Measurements from ENCODE around the gene SHF.

Gene SHF

DNA sequence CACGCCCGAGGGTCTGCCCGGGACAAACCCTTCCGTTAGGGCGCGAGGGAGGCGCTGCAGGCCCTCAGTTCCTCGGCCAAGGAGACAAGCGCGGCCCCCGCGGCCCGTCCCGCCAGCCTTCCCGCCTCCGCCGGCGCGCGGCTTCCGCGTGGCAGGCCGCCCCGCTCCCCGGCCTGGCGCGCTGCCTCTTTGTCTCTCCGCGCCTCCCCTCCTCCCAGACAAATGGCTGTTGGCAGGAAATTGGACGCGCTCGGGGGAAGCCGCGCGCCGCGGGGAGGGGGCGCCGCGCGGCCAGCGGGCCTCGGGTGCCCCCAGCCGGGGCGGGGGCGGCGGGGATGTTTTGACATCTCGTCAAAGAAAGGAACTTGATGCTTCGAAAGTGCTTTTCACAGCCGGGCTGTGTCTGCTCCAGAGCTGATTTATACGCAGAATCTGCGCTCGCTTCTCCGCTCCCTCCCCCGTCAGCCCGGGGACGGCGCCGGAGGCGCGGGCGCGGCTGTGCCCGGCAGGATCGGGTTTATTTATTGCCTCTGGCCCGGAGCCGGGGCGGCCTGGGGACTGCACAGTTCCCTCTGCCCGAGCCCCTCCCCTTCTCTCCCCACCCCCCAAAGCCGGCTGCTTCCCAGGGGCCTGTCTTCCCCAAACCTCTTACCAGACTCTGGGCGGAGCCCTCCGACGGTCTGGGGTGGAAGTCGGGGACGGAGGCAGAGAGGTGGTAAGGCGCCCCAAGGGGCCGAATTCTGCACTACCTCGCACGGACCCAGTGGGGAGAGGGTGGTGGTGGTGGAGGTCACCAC lies 20.7 kb downstream of the SHF start:
- peak overlapping the region; percentile 95 for H3K14ac ChIP-seq (ENCODE audit: low read length)
- DNase-seq: peak; percentile 29 to 54
- peak overlapping the region; percentile 87 for H3K9ac ChIP-seq (ENCODE audit: low read length)
- H2BK12ac ChIP-seq (ENCODE audit: low read length): no peak overlapping the region
- H3K4me2 ChIP-seq (ENCODE audit: low read length): peak overlapping the region; percentile 79
- peak overlapping the region; percentile 76 for H3K27ac ChIP-seq (ENCODE audit: low read depth, low read length)
- H3K4ac ChIP-seq (ENCODE audit: low read depth, low read length): peak overlapping the region; percentile 78
- peak overlapping the region; percentile 64 for H3K4me3 ChIP-seq (ENCODE audit: low read depth, low read length)
- no peak overlapping the region for H3K23ac ChIP-seq (ENCODE audit: low read length)
- no CpG with 5 or more reads among the region's 79 CpGs for WGBS (ENCODE audit: extremely low coverage, insufficient coverage, insufficient read length)
- H3K79me1 ChIP-seq (ENCODE audit: low read length): peaks cover 10% of the 10 kb centered on the region
- peak overlapping the region; percentile 97 for H4K91ac ChIP-seq (ENCODE audit: low read depth, low read length)
- no peaks in the 10 kb centered on the region for H3K27me3 ChIP-seq (ENCODE audit: insufficient read depth, low read length)
- peak overlapping the region; percentile 86 for H4K12ac ChIP-seq (ENCODE audit: low read depth, low read length)
- H2BK120ac ChIP-seq (ENCODE audit: insufficient read depth, low read length, poor library complexity): peak overlapping the region; percentile 90
- H3K36me3 ChIP-seq (ENCODE audit: control insufficient read depth in 1 of 2, insufficient read depth in 2 of 2, low read length in 2 of 2): peaks cover 2 to 7% of the 10 kb centered on the region in 2 experiments
- peak overlapping the region; percentile 95 for H4K8ac ChIP-seq (ENCODE audit: low read depth, low read length)
- peak overlapping the region; percentile 82 for H2BK5ac ChIP-seq (ENCODE audit: low read depth, low read length, poor library complexity)
- H3K18ac ChIP-seq (ENCODE audit: low read length): peak overlapping the region; percentile 74
- H2AFZ ChIP-seq (ENCODE audit: insufficient read depth, low read length, poor library complexity): peak overlapping the region; percentile 61
- H2AK5ac ChIP-seq (ENCODE audit: low read length): peak overlapping the region; percentile 57
- peaks cover 5% of the 10 kb centered on the region for H3K79me2 ChIP-seq (ENCODE audit: control insufficient read depth, insufficient read depth, low read length, poor library complexity)
- H3K9me3 ChIP-seq (ENCODE audit: insufficient read depth, low read depth, low read length): no peaks in the 10 kb centered on the region
- peaks cover 5 to 9% of the 10 kb centered on the region in 2 experiments for H3K4me1 ChIP-seq (ENCODE audit: control insufficient read depth in 1 of 2, insufficient read depth in 2 of 2, low read length in 2 of 2)

- Histone ChIP-seq H4K12ac (ENCODE audit: low read depth, low read length) (no peak overlapping the region), H2AK5ac (ENCODE audit: low read length) (no peak overlapping the region), H4K8ac (ENCODE audit: low read depth, low read length) (peak overlapping the region; percentile 17), H3K27ac (ENCODE audit: low read depth, low read length) (no peak overlapping the region), H3K4me2 (ENCODE audit: low read length) (no peak overlapping the region), H3K9me3 (ENCODE audit: insufficient read depth, low read depth, low read length) (peaks cover 2% of the 10 kb centered on the region), H3K79me1 (ENCODE audit: low read length) (peaks cover 10% of the 10 kb centered on the region), H3K14ac (ENCODE audit: low read length) (no peak overlapping the region), H3K23ac (ENCODE audit: low read length) (no peak overlapping the region), H2BK12ac (ENCODE audit: low read length) (no peak overlapping the region), H2BK120ac (ENCODE audit: insufficient read depth, low read length, poor library complexity) (no peak overlapping the region), H3K4me1 (ENCODE audit: control insufficient read depth in 1 of 2, insufficient read depth in 2 of 2, low read length in 2 of 2) (peaks cover 5 to 9% of the 10 kb centered on the region in 2 experiments), H3K4ac (ENCODE audit: low read depth, low read length) (no peak overlapping the region), H3K9ac (ENCODE audit: low read length) (no peak overlapping the region), H3K79me2 (ENCODE audit: control insufficient read depth, insufficient read depth, low read length, poor library complexity) (peaks cover 5% of the 10 kb centered on the region), H3K27me3 (ENCODE audit: insufficient read depth, low read length) (no peaks in the 10 kb centered on the region), H2BK5ac (ENCODE audit: low read depth, low read length, poor library complexity) (no peak overlapping the region), H3K36me3 (ENCODE audit: control insufficient read depth in 1 of 2, insufficient read depth in 2 of 2, low read length in 2 of 2) (peaks cover 0 to 2% of the 10 kb centered on the region in 2 experiments), H4K91ac (ENCODE audit: low read depth, low read length) (no peak overlapping the region), H3K18ac (ENCODE audit: low read length) (no peak overlapping the region), H2AFZ (ENCODE audit: insufficient read depth, low read length, poor library complexity) (no peak overlapping the region), H3K4me3 (ENCODE audit: low read depth, low read length) (no peak overlapping the region)
- no CpG with 5 or more reads among the region's 5 CpGs for WGBS (ENCODE audit: extremely low coverage, insufficient coverage, insufficient read length)
- DNase-seq: no peak
These were observed 22.2 kb downstream of the SHF start for GRCh38 chr15:45165536-45165935.

- Histone ChIP-seq H2AFZ (ENCODE audit: insufficient read depth, low read length, poor library complexity) (no peak overlapping the region), H2BK5ac (ENCODE audit: low read depth, low read length, poor library complexity) (no peak overlapping the region), H3K4me2 (ENCODE audit: low read length) (no peak overlapping the region), H3K14ac (ENCODE audit: low read length) (no peak overlapping the region), H3K36me3 (ENCODE audit: control insufficient read depth in 1 of 2, insufficient read depth in 2 of 2, low read length in 2 of 2) (peaks cover 0 to 2% of the 10 kb centered on the region in 2 experiments), H3K79me2 (ENCODE audit: control insufficient read depth, insufficient read depth, low read length, poor library complexity) (peaks cover 5% of the 10 kb centered on the region), H3K27ac (ENCODE audit: low read depth, low read length) (no peak overlapping the region), H3K4ac (ENCODE audit: low read depth, low read length) (no peak overlapping the region), H4K8ac (ENCODE audit: low read depth, low read length) (no peak overlapping the region), H3K23ac (ENCODE audit: low read length) (no peak overlapping the region), H3K4me3 (ENCODE audit: low read depth, low read length) (no peak overlapping the region), H2AK5ac (ENCODE audit: low read length) (no peak overlapping the region), H3K9me3 (ENCODE audit: insufficient read depth, low read depth, low read length) (peaks cover 2% of the 10 kb centered on the region), H2BK12ac (ENCODE audit: low read length) (no peak overlapping the region), H2BK120ac (ENCODE audit: insufficient read depth, low read length, poor library complexity) (no peak overlapping the region), H4K91ac (ENCODE audit: low read depth, low read length) (no peak overlapping the region), H3K79me1 (ENCODE audit: low read length) (peaks cover 10% of the 10 kb centered on the region), H4K12ac (ENCODE audit: low read depth, low read length) (no peak overlapping the region), H3K9ac (ENCODE audit: low read length) (no peak overlapping the region), H3K27me3 (ENCODE audit: insufficient read depth, low read length) (no peaks in the 10 kb centered on the region), H3K4me1 (ENCODE audit: control insufficient read depth in 1 of 2, insufficient read depth in 2 of 2, low read length in 2 of 2) (peaks cover 5 to 9% of the 10 kb centered on the region in 2 experiments), H3K18ac (ENCODE audit: low read length) (no peak overlapping the region)
- WGBS (ENCODE audit: extremely low coverage, insufficient coverage, insufficient read length): no CpG with 5 or more reads among the region's 1 CpG
- no peak for DNase-seq
These were observed 22.9 kb downstream of the SHF start for GRCh38 chr15:45164914-45165313.

GRCh38 chr15:45163508-45163856 lies 24.3 kb downstream of the SHF start:
- Histone ChIP-seq H3K4ac (ENCODE audit: low read depth, low read length) (no peak overlapping the region), H3K4me1 (ENCODE audit: control insufficient read depth in 1 of 2, insufficient read depth in 2 of 2, low read length in 2 of 2) (peaks cover 5 to 9% of the 10 kb centered on the region in 2 experiments), H2AK5ac (ENCODE audit: low read length) (no peak overlapping the region), H2AFZ (ENCODE audit: insufficient read depth, low read length, poor library complexity) (no peak overlapping the region), H4K12ac (ENCODE audit: low read depth, low read length) (no peak overlapping the region), H3K9me3 (ENCODE audit: insufficient read depth, low read depth, low read length) (peaks cover 2% of the 10 kb centered on the region), H3K14ac (ENCODE audit: low read length) (no peak overlapping the region), H3K4me3 (ENCODE audit: low read depth, low read length) (peak overlapping the region; percentile 14), H3K27me3 (ENCODE audit: insufficient read depth, low read length) (no peaks in the 10 kb centered on the region), H3K36me3 (ENCODE audit: control insufficient read depth in 1 of 2, insufficient read depth in 2 of 2, low read length in 2 of 2) (peaks cover 0 to 2% of the 10 kb centered on the region in 2 experiments), H2BK5ac (ENCODE audit: low read depth, low read length, poor library complexity) (no peak overlapping the region), H3K18ac (ENCODE audit: low read length) (no peak overlapping the region), H3K4me2 (ENCODE audit: low read length) (no peak overlapping the region), H2BK12ac (ENCODE audit: low read length) (no peak overlapping the region), H4K91ac (ENCODE audit: low read depth, low read length) (no peak overlapping the region), H3K79me1 (ENCODE audit: low read length) (peaks cover 10% of the 10 kb centered on the region), H3K27ac (ENCODE audit: low read depth, low read length) (no peak overlapping the region), H4K8ac (ENCODE audit: low read depth, low read length) (no peak overlapping the region), H3K79me2 (ENCODE audit: control insufficient read depth, insufficient read depth, low read length, poor library complexity) (peaks cover 5% of the 10 kb centered on the region), H3K23ac (ENCODE audit: low read length) (no peak overlapping the region), H3K9ac (ENCODE audit: low read length) (no peak overlapping the region), H2BK120ac (ENCODE audit: insufficient read depth, low read length, poor library complexity) (no peak overlapping the region)
- peak in 1 of 2 donors; percentile 21 for DNase-seq
- no CpG with 5 or more reads among the region's 9 CpGs for WGBS (ENCODE audit: extremely low coverage, insufficient coverage, insufficient read length)

Data from trophoblast cell (in vitro differentiated cells and primary cell).